PC-9 (cell line): Measurements from ENCODE around the gene TCTA.

Experiments used
- CTCF ChIP-seq: fragments of 200-600 bp; sonication (generic); conservative IDR thresholded peaks from 2 replicates; pipeline ENCODE4 v1.6.1; 2017; ENCODE audit warnings: mixed run types, antibody characterized with exemption, mild to moderate bottlenecking, moderate library complexity
- EZH2 ChIP-seq: fragments of 200-600 bp; sonication (generic); IDR thresholded peaks from 2 replicates; pipeline ENCODE4 v1.8.0; 2017; ENCODE audit warnings: antibody characterized with exemption, low read depth

DNA sequence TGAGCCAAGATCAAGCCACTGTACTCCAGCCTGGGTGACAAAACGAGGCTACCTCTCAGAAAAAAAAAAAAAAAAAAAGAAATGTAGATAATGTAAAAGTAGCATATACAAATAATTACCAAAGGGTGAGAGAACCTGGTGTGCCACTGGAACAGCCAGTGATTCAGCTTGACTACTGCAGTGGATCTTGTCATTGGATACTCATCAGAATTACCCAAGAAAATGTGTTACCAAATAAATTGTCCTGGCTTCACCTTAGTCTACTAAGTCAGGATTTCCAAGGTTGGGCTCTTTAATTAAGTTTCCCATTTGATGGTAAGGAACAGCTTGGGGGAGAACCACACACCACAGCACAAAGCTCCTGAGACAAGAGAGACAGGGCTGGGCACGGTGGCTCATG, 15.4 kb downstream of the TCTA start:
- TF ChIP-seq CTCF (no peak), EZH2 (no peak)
